Stimulated activated CD8-positive, alpha-beta memory T cell treated with anti-CD3 and anti-CD28 coated beads, Interleukin-7, amount 100 ng/mL, for 24 hours (primary cell): Measurements from ENCODE around the gene NRCAM.

Experiments
- DNase-seq: peaks from one replicate; pipeline ENCODE4 v3.0.0-alpha.2; 2020; ENCODE audit warnings: low read depth

Gene NRCAM

GRCh38 chr7:108156897-108157605 lies 299.2 kb downstream of the NRCAM start:
- no peak for DNase-seq

- DNase-seq: no peak
Observed at GRCh38 chr7:108152198-108152597, 304.0 kb downstream of the NRCAM start.

DNA sequence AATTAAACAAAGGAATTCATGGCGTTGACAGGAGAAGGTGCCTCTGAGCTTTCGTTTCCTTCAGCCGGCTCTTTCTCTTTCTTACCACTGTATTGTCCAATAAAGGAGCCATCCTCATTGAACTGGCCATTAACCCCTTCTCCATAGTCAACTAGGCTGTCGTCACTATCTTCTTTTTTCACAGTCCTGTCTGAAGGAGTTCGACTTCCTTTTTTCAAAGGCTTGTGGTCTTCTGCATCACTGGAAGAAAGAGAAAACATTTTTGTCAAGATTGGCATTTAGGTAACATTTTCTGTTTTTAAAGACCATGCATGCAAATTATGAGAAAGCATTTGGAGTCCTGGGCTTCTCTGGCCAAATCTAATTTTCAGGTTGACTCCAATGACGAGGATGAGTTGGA lies 306.3 kb downstream of the NRCAM start:
- no peak for DNase-seq

DNA sequence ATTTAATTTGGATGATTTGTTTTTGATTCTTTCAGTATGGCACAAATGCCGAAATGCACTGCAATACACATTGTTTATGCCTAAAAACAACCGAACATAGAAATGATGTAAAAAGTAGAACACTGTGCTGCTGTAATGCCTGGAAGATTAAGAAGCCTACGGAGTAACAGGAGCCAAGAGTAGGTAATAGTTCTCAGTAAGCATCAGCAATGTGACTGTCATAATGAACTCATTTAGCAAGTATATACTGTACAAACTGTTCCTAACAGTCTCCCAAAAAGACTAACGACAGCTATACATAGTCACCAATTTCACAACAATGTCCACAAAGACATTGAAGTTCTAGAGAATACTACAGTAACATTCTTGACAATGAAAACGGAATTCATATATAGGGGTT lies 307.1 kb downstream of the NRCAM start:
- DNase-seq: no peak

DNA sequence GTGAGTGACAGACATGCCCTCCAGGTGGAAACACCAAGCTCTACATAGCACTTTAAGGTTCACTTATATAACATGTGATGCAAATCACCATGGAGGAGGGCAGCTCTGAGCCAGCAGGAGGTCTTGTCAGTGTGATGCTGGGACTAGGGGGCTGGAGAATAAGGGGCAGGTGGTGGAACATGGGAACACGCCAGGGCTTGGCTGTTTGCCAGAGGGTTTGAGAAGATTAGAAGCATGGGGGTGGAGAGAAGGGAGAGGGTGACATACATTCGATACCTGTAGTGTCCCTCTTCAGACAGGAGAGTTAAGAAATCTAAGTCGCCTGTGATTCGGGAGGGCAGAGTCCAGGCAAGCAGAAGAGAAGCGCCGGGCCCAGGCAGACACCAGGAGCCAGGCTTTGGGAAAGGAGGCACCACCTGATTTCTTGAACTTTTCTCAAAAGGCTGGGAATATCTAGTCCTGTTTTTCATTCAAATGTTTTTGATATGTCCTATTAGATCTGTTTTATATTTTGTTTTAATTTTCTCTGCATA lies 309.1 kb downstream of the NRCAM start:
- DNase-seq: no peak

GRCh38 chr7:108146070-108146842 lies 310.0 kb downstream of the NRCAM start:
- no peak for DNase-seq

DNA sequence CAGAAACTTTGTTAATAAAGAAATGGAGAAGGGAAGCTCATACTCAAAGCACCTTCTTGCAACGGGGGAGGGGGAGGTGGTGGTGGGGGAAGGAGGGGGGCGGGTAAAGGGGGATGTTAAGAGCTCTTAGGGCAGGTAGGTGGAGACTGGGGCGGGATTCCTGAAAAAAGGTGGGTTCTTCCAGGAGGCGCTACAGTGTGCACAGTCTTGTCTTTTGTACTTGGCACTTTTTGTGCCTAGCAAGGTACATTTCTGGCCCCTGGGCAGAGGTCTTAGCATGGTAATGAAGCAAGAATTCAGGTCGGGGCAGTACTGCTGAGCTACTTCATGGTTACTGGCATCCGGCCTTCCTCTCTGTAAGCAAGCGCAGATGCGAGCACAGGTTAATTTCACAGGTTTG lies 310.8 kb downstream of the NRCAM start:
- DNase-seq: no peak

DNA sequence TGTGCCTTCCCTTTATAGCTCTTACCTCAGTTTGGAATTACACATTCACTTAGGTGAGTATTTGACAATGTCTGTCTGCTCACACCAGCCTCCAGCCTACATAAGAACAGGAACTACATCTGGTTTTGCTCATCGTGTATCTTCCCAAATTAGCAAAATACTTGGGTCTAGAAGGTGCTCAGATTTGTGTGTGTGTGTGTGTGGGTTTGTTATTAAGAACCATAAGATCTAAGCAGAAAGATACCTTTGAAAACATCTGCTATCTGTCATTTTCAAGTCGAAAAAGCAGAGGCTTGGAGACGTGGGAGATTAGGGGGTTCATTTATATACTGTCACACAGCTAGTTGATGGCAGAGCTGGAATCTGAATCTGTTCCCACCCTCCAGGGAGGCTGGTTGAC lies 311.3 kb downstream of the NRCAM start:
- no peak for DNase-seq

- DNase-seq: no peak
Observed at GRCh38 chr7:108143658-108144420, 312.4 kb downstream of the NRCAM start.

- DNase-seq: no peak
Observed at GRCh38 chr7:108142675-108143259, 313.5 kb downstream of the NRCAM start.

GRCh38 chr7:108142180-108142579 lies 314.1 kb downstream of the NRCAM start:
- no peak for DNase-seq

GRCh38 chr7:108140671-108141070 lies 315.6 kb downstream of the NRCAM start:
- DNase-seq: no peak

- no peak for DNase-seq
Observed at GRCh38 chr7:108138911-108139310, 317.3 kb downstream of the NRCAM start.

DNA sequence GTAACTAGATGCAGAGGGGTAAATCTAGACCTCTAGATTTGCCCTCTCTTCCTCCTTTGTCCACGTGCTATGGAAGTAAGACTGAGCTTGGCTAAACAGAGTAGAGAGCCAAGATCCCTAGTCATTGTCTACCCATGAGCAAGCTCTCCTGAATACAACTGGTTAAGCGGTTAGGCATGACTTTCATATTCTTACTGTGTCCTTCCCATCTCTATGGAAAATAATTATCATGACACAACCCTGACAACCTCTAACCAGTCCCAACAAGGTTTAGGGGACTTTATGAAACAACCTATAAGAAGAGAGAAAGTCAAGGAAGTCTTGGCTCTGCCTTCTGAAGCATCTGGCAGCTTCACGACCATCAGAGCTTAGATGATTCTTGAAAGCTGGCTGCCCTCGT lies 318.2 kb downstream of the NRCAM start:
- no peak for DNase-seq

DNA sequence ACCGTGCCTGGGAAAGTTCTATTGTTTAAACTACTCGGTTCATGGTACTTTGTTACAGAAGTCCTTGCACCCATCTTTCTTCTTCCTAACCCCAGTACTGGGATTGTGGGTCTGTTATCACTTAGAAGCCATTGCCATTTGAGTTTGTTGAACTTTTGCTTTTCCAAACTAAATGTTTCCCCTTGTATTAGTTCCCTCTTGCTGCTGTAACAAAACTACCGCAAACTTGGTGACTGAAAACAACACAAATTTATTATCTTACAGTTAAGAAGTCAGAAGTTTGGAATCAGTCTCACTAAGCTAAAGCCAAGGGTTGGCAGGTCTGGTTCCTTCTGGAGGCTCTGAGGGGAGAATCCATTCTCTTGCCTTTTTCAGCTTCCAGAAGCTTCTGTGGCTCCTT lies 319.2 kb downstream of the NRCAM start:
- no peak for DNase-seq

DNA sequence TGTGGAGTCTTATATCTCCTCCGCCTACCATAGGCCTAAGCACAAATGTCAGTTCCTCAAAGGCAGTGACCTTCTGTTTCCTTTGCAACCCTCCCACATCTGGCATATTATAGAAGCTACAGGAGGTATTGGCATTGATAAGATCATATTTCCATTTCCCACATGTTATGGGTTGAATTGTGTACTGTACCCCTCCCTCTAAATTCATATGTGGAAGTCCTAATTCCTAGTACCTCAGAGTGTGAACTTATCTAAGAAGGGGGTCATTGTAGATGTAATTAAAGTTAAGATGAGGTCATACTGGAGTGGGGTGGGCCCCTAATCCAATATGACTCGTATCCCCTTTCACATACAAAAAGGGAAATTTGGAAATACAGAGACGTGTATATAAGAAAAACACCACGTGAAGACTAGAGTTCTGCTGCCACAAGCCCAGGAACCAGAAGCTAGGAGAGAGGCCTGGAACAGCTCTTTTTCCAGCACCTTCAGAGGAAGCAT lies 320.0 kb downstream of the NRCAM start:
- DNase-seq: no peak

- no peak for DNase-seq
Observed at GRCh38 chr7:108135446-108136190, 320.6 kb downstream of the NRCAM start.

- no peak for DNase-seq
Observed at GRCh38 chr7:108134486-108134885, 321.8 kb downstream of the NRCAM start.

DNA sequence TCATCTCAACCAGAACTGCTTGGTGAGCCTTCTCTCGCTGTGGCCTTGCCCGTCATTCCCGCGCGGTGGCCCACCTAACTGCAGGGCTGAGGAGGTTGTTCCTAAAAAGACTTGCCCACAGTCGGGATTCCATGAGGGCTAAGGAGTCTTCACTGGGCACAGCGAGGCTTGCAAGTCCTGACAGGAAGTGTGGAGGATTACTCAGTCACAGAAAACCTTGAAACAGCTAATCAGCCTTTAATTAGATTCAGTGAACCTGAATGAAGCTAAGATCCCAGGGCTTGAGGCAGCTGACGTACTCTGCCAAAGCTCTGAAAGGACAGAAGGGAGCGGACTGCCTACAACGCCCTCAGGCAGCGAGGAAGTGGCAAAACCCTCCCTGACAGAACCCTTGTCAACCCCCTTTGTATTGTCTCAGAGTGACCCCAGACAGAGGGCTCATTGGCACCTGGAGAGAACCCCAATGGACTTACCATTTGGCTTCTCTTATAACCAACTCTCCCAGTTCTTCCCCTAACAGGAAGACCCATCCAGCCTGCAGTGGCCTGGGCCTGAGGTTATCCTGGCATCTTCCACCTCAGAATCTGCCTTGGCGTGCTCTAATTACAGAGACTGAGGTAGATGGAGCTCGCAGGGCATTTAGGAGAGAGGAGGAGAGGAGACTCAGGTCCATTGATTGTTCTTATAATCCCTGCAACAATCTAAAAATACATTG lies 323.5 kb downstream of the NRCAM start:
- no peak for DNase-seq

DNA sequence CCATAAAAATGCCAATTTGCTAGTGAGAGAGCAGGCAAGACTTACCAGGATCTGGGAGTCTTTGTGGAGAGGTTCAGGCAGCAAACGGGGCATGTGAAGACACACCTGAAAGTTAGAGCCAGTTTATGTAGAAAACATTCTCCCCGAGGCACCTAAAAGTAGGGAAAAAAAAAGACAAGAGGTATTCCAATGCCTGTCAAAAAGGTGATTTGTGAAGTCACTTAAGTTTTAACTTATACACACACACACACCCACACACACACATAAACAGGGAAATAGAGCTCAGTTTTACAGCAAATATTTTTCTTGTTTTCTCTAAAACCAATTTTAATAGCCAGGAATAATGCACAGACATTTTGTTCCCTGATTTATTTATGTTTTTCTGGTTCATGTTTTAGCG lies 326.0 kb downstream of the NRCAM start, which contains the start of gene LAMB4:
TSS of gene LAMB4 (minus strand) at position 101 of the 400 bp plus-strand sequence. CDS start 7,197 bp downstream, outside the sequence.
- no peak for DNase-seq
